GM12892 (cell line): ENCODE measurements around the gene ANK3.

Experiments
- DNase-seq: peaks from one replicate; pipeline ENCODE4 v3.0.0; 2011; ENCODE audit not compliant: insufficient read length
- FAIRE-seq: peaks from 2 replicates; lab custom pipeline; 2011; peaks lifted over from hg19 to GRCh38; lab: Jason Lieb, UNC
- POLR2A ChIP-seq: IDR thresholded peaks from 2 replicates; pipeline ENCODE4 v1.6.1; 2011; ENCODE audit warnings: low read depth, low read length, control low read depth
- POLR2AphosphoS5 ChIP-seq: IDR thresholded peaks from 2 replicates; pipeline ENCODE4 v1.6.1; 2011; ENCODE audit warnings: low read depth, low read length, control low read depth
- TAF1 ChIP-seq: IDR thresholded peaks from 2 replicates; pipeline ENCODE4 v1.6.1; 2011; ENCODE audit warnings: low read depth, mild to moderate bottlenecking, control low read depth, low read length, borderline replicate concordance

ANK3 gene

GRCh38 chr10:60372436-60372835 is 17.2 kb downstream of the ANK3 start:
- no peak for DNase-seq

DNA sequence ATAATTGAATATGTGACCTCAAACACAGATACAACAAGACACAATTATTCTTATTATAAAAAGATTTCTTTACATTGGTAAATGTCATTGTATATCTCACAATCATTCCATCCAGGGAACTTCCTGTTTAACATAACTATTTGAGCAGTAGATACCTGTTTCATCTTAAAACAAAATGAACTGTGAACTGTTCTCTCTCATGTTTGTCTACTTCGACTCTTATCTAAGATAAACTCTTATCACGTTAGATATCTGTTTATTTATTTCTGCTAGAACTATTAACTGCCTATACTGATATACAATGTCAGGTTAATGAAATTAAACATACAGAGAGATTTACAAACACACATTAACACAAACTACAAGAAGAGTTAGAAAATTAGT is 20.1 kb downstream of the ANK3 start:
- TF ChIP-seq TAF1 (no peak), POLR2AphosphoS5 (no peak), POLR2A (no peak)
- no peak for FAIRE-seq
- no peak for DNase-seq

More at GRCh38 chr10:60372436-60372835, 17.2 kb downstream of the ANK3 start:
- no peak for TF ChIP-seq POLR2A
- no peak for TF ChIP-seq TAF1
- no peak for TF ChIP-seq POLR2AphosphoS5
- no peak for FAIRE-seq

DNA sequence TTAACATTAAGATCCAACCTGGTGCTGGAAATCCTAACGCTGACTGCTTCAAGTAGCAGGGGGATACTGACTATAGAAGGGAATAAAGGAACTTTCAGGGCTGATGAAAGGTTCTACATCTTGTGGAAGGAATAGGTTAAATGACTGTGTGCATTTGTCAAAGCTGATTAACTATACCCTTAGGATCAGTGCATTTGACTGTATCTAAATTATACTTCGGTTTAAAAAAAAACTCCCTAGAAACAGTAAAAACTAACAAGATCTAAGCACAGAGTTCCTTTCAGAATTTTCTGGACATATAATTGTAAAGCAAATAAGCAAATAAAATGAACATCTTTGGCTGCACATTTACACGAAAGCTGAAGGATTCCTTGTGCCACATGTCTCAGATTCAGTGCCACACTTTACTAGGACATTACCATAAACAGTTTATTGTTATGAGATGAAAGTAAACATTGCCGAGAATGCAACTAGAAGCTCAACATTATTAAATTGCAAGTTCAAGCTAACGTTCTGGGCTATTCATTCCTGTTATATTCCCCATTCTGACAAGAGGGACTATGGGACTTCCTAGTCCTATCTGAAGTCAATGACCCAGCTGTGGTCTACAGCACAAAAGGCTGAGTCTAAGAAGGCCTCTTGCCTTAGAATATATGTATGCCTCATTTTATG is 20.7 kb downstream of the ANK3 start:
- DNase-seq: no peak
- FAIRE-seq: no peak

GRCh38 chr10:60367901-60368300 is 21.8 kb downstream of the ANK3 start:
- TF ChIP-seq POLR2A: no peak
- TF ChIP-seq POLR2AphosphoS5: no peak
- no peak for TF ChIP-seq TAF1
- FAIRE-seq: no peak
- no peak for DNase-seq

More for the DNA sequence above, 20.7 kb downstream of the ANK3 start:
- TF ChIP-seq TAF1 (no peak), POLR2AphosphoS5 (no peak), POLR2A (no peak)

DNA sequence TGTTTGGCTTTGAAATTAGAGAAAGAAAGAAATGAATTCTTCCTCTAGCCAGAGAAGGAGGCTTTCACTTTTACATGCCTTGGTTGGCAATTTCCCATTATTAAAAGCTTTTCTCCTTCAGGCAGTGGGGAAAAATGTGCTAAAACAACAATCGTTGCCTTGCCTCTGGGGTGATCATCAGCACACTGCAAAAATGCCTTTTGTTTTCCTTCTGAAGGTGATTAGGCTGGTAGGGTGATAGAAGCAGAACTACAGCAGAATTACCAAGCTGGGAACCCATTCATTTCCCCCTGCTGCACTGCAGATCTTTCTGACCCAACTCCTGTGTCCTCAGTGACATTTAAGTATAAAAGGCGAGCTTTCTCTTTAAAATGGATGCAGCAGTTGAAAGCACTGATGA is 22.2 kb downstream of the ANK3 start:
- TF ChIP-seq POLR2A (no peak), TAF1 (no peak)
- no peak for FAIRE-seq
- no peak for DNase-seq

DNA sequence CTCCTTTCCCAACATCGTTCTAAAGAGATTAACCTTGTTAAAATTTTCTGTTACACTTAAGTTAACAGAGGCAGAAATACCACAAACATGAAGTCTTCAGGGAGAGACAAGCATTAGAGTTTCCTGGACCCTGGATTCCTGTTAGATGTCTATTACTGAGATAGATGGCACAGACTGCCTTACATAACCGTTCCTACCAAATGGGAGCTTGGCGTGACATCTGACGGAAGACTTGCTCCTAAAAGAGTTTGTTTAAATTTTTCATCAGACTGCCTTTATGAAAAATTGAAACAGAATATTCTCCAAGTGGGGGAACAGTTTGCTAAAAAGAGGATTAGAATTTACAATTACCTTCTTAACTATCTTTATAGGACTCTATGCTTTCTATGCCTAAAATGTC is 22.7 kb downstream of the ANK3 start:
- DNase-seq: no peak
- no peak for TF ChIP-seq POLR2AphosphoS5
- TF ChIP-seq TAF1: no peak
- no peak for TF ChIP-seq POLR2A
- FAIRE-seq: no peak

GRCh38 chr10:60363187-60363586 is 26.5 kb downstream of the ANK3 start:
- FAIRE-seq (no peak), DNase-seq (no peak)
- TF ChIP-seq POLR2A (no peak), TAF1 (no peak), POLR2AphosphoS5 (no peak)

DNA sequence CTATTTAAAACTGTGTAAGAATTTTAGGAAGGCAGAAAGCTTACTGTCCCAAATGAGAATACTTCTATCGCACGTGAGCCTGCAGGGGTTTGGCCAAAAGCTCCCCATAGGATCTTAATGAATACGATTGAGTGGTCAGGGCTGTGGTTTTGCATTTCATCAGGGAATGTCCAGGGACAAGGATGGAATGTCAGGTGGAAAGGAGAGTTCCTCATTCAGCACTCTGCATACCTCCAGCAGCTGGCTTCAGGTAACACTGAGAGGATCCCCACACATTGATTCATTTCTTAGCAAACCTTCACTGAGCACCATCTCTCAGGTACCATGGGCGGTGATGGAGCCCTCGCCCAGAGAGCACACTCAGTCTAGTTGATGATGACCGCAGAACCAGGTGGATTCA is 27.2 kb downstream of the ANK3 start:
- TF ChIP-seq POLR2AphosphoS5 (no peak), TAF1 (no peak), POLR2A (no peak)
- FAIRE-seq (no peak), DNase-seq (no peak)

- no peak for FAIRE-seq
- no peak for TF ChIP-seq TAF1
- no peak for TF ChIP-seq POLR2AphosphoS5
- TF ChIP-seq POLR2A: no peak
These were observed 30.6 kb downstream of the ANK3 start for GRCh38 chr10:60359066-60359465.

GRCh38 chr10:60358282-60358681 is 31.4 kb downstream of the ANK3 start:
- TF ChIP-seq POLR2A (no peak), POLR2AphosphoS5 (no peak), TAF1 (no peak)
- peak; percentile 5 for DNase-seq
- peak; percentile 67 for FAIRE-seq

More at GRCh38 chr10:60359066-60359465, 30.6 kb downstream of the ANK3 start:
- DNase-seq: no peak

- DNase-seq (no peak), FAIRE-seq (peak; percentile 68)
- TF ChIP-seq TAF1 (no peak), POLR2A (no peak)
These were observed 36.0 kb downstream of the ANK3 start for GRCh38 chr10:60353519-60354258.

GRCh38 chr10:60352105-60352504 is 37.6 kb downstream of the ANK3 start:
- FAIRE-seq: peak; percentile 77
- DNase-seq: no peak
- TF ChIP-seq POLR2AphosphoS5 (no peak), POLR2A (no peak), TAF1 (no peak)
